ENCODE results near the gene NUP85.

DNA sequence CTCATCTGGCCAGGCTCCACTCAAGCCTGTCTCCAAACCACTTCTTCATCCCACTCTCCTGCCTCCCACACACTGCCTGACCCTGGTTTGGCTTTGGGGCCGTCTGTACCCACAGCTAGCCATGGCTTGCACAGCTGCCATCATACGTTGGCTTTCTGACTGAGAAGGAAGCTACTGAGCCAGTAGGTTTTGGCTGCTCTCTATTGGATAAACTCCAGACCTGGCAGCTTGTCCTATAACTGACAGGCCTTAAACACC, 61.6 kb downstream of the NUP85 start:
- TF ChIP-seq CTCF (IDR thresholded peaks at IDR 0.05): no peak
- no peak for TF ChIP-seq POLR2A (IDR thresholded peaks at IDR 0.05)
